Measurements from ENCODE around the gene HAL. TPM values are rescaled to one million over a fixed set of nuclear protein-coding genes. Genes with fewer than 3 reads are reported as not detected.

Gene HAL
- total and polyA plus RNA-seq, 10 of the 15 experiments (the other 5 are each of a cell fraction or from before 2014, with no cell fraction given) = 0.04 to 0.45 (median 0.13) TPM; not detected in 1

DNA sequence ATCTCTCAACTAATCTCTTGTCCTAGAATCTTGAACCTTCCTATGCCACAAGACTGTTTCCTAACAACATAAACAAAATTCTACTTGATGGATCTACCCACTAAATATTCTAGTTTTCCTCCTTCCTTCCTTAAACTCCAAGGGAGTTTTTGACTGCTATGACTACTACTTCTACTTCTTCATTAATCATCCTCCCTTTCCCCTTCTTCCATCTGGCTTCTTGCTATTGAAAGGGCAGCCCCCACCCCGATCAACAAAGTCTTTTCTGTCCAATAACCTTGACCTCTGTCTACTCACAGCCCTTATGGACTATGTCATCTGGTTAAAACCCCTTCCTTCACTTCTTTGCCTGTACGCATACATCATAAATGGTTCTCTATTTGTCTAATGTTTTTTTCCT, 33.7 kb upstream of the HAL start (continued):
- no peak for TF ChIP-seq CHD4 (IDR thresholded peaks at IDR 0.05)
- no peak for TF ChIP-seq MEF2A (IDR thresholded peaks at IDR 0.05; ENCODE audit: insufficient read depth, low read depth, low read length)

DNA sequence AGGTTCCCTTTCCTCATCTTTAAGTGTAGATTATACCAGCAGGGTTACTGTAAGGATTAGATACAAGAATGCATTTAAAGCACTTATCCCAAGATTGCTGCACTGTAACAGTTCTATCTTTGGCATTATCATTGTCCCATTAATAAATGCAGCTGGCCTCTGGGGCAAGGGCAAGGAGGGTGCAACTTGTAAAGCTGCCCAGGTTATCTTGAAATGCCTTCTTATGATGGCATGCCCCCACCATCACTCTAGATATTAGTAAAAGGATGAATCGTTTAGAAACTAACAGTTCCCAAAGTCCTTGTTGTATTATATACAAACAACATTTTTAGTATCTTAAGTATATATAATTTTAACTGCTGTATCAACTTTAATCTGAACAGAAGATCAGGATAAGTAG, 32.4 kb upstream of the HAL start:
- in situ Hi-C loops (cut with MboI) (no loop called here), intact Hi-C loops (cut with micrococcal nuclease; ENCODE audit: unreplicated experiment) (no loop called here)
- WGBS (ENCODE audit: insufficient coverage, insufficient replicate concordance, low lambda C conversion rate, missing lambda C conversion rate) = 0% methylated on average over 1 of the region's 1 CpG
- DNase-seq (ENCODE audit: low read depth, low spot score) (no peak), ATAC-seq (no peak), FAIRE-seq (no peak)
- BruUV-seq (replicated peaks) = no TSS peak
- ChIA-PET SMC1A (ENCODE audit: uncharacterized antibody, unreplicated experiment) (interaction anchor here (1.2 kb wide), 1 partner anchor 20 kb away, joined by 3 read pairs; no protein-coding TSS in a partner anchor), RAD21 (ENCODE audit: unreplicated experiment) (no interaction called here), POLR2A (interaction anchor here (1.2 kb wide), 1 partner anchor 12 kb away, joined by 3 read pairs; no protein-coding TSS in a partner anchor), CTCF (no interaction called here)
- Histone ChIP-seq H3K79me2 (ENCODE audit: control insufficient read depth, insufficient read depth, low read length) (no peaks in the 10 kb centered on the region), H3K4me3 (no peak overlapping the region), H3K36me3 (ENCODE audit: control insufficient read depth in 2 of 2, insufficient read depth in 2 of 2, low read length in 1 of 2) (peaks cover 0 to 2% of the 10 kb centered on the region in 2 experiments; a peak in 1 of 4 replicates), H3K4me1 (ENCODE audit: control insufficient read depth, insufficient read depth, low read length) (no peaks in the 10 kb centered on the region), H3K27ac (ENCODE audit: control insufficient read depth, insufficient read depth) (no peak overlapping the region), H2AFZ (ENCODE audit: control insufficient read depth, low read depth, low read length) (no peak overlapping the region), H3K27me3 (replicated peaks in 1 of 2; ENCODE audit: control insufficient read depth in 2 of 2, insufficient read depth in 2 of 2, low read length in 1 of 2) (no peaks in the 10 kb centered on the region), H4K20me1 (ENCODE audit: control insufficient read depth, insufficient read depth) (no peaks in the 10 kb centered on the region), H3K9ac (ENCODE audit: control insufficient read depth, insufficient read depth, low read length) (no peak overlapping the region), H3K4me2 (ENCODE audit: control insufficient read depth, insufficient read depth) (no peak overlapping the region), H3K9me3 (replicated peaks; ENCODE audit: control insufficient read depth, insufficient read depth, low read length) (no peaks in the 10 kb centered on the region)
- TF ChIP-seq RCOR1 (conservative IDR thresholded peaks at IDR 0.05; ENCODE audit: low read depth, low read length) (no peak), USF1 (IDR thresholded peaks at IDR 0.05; ENCODE audit: borderline replicate concordance, extremely low read length, insufficient read depth, low read depth, low read length) (no peak), CBX5 (IDR thresholded peaks at IDR 0.05; ENCODE audit: low read depth) (no peak), CBFB (IDR thresholded peaks at IDR 0.05; ENCODE audit: low read depth) (no peak), RELA (IDR thresholded peaks at IDR 0.05; ENCODE audit: borderline replicate concordance, partially characterized antibody) (no peak), HDAC2 (IDR thresholded peaks at IDR 0.05) (no peak), DPF2 (IDR thresholded peaks at IDR 0.05) (no peak), BACH1 (IDR thresholded peaks at IDR 0.05; ENCODE audit: borderline replicate concordance) (no peak)

All from GM12878 (cell line).